ENCODE results near the gene ETV7.

GRCh38 chr6:36374972-36375371 lies 12.5 kb downstream of the ETV7 start:
- TF ChIP-seq CBX5 (CRISPR knock-in tag; IDR thresholded peaks at IDR 0.05; ENCODE audit: borderline replicate concordance) (no peak), NFE2L2 (IDR thresholded peaks at IDR 0.05; ENCODE audit: low read length) (no peak), TCF12 (IDR thresholded peaks at IDR 0.05) (no peak), TCF12 (CRISPR knock-in tag; IDR thresholded peaks at IDR 0.05) (no peak), NR2F1 (CRISPR knock-in tag; IDR thresholded peaks at IDR 0.05) (no peak), YY1 (IDR thresholded peaks at IDR 0.05; ENCODE audit: insufficient read depth, insufficient replicate concordance, low read depth, low read length) (no peak), POLR2AphosphoS5 (IDR thresholded peaks at IDR 0.05; ENCODE audit: low read depth, low read length) (no peak), TOPORS (CRISPR knock-in tag; IDR thresholded peaks at IDR 0.05) (no peak), RFXANK (CRISPR knock-in tag; IDR thresholded peaks at IDR 0.05) (no peak), ZNF616 (CRISPR knock-in tag; IDR thresholded peaks at IDR 0.05; ENCODE audit: low read depth) (no peak), POLR2A (IDR thresholded peaks at IDR 0.05; ENCODE audit: insufficient read depth in 1 of 2, low read depth in 2 of 2, low read length in 2 of 2) (no peak), ZSCAN12 (CRISPR knock-in tag; IDR thresholded peaks at IDR 0.05) (no peak)
- TF ChIP-seq, protein P1, sequence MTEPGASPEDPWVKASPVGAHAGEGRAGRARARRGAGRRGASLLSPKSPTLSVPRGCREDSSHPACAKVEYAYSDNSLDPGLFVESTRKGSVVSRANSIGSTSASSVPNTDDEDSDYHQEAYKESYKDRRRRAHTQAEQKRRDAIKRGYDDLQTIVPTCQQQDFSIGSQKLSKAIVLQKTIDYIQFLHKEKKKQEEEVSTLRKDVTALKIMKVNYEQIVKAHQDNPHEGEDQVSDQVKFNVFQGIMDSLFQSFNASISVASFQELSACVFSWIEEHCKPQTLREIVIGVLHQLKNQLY (CRISPR knock-in tag; IDR thresholded peaks at IDR 0.05), result no peak
- TF ChIP-seq, protein P2, sequence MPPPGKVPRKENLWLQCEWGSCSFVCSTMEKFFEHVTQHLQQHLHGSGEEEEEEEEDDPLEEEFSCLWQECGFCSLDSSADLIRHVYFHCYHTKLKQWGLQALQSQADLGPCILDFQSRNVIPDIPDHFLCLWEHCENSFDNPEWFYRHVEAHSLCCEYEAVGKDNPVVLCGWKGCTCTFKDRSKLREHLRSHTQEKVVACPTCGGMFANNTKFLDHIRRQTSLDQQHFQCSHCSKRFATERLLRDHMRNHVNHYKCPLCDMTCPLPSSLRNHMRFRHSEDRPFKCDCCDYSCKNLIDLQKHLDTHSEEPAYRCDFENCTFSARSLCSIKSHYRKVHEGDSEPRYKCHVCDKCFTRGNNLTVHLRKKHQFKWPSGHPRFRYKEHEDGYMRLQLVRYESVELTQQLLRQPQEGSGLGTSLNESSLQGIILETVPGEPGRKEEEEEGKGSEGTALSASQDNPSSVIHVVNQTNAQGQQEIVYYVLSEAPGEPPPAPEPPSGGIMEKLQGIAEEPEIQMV (CRISPR knock-in tag; IDR thresholded peaks at IDR 0.05; ENCODE audit: low read depth), result no peak
